ENCODE results near the gene NAALADL2. TPM values are rescaled to one million over a fixed set of nuclear protein-coding genes. Genes with fewer than 3 reads are reported as not detected.
"Not testable (repeated sequence)": the region's sequence is repeated elsewhere in the genome, so short reads cannot be mapped to it uniquely, and the experiment has no call there.

The NAALADL2 gene
- polyA plus RNA-seq, 3 donors from 2014 or later, result 0.10 TPM; not detected in 2

DNA sequence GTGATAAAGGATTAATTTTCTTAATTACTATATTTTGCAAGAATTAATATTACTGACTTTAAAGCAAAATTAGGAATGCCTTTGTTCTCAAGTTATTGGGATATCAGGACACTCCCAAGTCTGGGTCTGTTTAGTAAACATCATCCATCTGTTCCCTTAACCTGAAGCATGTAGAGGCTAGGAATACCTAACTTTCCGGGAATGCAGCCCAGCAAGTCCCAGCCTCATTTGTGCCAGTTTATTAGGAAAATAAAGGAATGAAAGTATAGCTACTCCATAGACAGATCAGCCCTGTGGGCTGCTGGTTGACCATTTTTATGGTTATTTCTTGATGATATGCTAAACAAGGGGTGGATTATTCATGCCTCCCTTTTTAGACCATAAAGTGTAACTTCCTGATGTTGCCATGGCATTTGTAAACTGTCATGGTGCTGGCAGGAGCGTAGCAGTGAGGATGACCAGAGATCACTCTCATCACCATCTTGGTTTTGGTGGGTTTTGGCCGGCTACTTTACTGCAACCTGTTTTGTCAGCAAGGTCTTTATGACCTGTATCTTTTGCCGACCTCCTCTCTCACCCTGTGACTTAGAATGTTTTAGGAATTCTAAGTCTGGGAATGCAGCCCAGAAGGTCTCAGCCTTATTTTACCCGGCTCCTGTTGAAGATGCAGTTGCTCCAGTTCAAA, 540.2 kb downstream of the NAALADL2 start:
- Mint-ChIP-seq H3K9me3 (peaks cover 3 to 31% (median 4%) of the 10 kb centered on the region in 6 donors), H3K27ac (no peak overlapping the region), H3K4me3 (no peak overlapping the region)

DNA sequence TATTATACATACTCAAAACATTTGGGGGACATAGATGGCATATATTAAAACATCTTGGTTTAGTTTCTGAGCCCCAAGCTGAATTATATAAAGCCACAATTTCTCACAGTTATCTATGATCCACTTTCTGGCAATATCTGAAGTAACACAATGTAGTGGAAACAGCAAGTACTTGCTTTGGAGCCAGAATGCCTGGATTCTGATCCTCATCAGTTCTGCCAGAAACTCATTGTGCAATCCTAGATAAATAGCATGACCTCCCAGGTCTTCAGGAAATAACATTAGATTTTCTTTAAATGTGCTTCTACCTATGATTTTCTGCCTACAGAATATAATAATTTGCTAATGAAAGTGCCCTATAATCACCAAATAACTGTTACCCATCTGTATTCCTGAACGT, 544.9 kb downstream of the NAALADL2 start:
- no peak overlapping the region for H3K27ac Mint-ChIP-seq
- H3K27me3 Mint-ChIP-seq (ENCODE audit: low read depth in 3 of 3), result no peaks in the 10 kb centered on the region
- no peaks in the 10 kb centered on the region for H3K36me3 Mint-ChIP-seq
- H3K4me1 Mint-ChIP-seq, result peaks cover 0 to 11% of the 10 kb centered on the region in 2 donors
- H3K4me3 Mint-ChIP-seq, result no peak overlapping the region
- no peak for DNase-seq
- peaks cover 0 to 22% (median 6%) of the 10 kb centered on the region in 6 donors for H3K9me3 Mint-ChIP-seq

More for the DNA sequence above, 540.2 kb downstream of the NAALADL2 start:
- Mint-ChIP-seq H3K36me3 (no peaks in the 10 kb centered on the region), H3K4me1 (peaks cover 0 to 11% of the 10 kb centered on the region in 2 donors), H3K27me3 (ENCODE audit: low read depth in 3 of 3) (no peaks in the 10 kb centered on the region)
- no peak for DNase-seq

DNA sequence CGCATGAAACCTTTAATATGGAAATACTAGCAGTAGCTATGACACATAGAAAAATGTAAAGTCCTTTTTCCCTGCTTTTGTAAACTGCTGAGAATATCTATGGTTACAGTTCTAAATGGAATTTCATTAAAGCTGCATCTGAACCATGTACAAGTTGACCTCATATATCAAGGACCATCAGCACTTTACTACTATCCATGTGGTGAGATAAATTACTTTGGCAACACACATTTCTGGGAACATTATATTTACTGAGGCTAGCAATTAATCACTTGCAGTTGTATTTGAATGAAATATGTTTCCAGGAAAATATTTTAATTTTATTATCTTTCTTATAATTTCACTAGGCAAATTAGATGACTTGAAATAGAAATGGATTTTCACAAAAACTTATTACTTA, 545.5 kb downstream of the NAALADL2 start:
- H3K4me3 Mint-ChIP-seq, result no peak overlapping the region
- H3K27ac Mint-ChIP-seq, result no peak overlapping the region
- peaks cover 0 to 11% of the 10 kb centered on the region in 2 donors for H3K4me1 Mint-ChIP-seq
- no peaks in the 10 kb centered on the region for H3K27me3 Mint-ChIP-seq (ENCODE audit: low read depth in 3 of 3)
- no peaks in the 10 kb centered on the region for H3K36me3 Mint-ChIP-seq
- peaks cover 0 to 22% (median 6%) of the 10 kb centered on the region in 6 donors for H3K9me3 Mint-ChIP-seq
- DNase-seq, result no peak

DNA sequence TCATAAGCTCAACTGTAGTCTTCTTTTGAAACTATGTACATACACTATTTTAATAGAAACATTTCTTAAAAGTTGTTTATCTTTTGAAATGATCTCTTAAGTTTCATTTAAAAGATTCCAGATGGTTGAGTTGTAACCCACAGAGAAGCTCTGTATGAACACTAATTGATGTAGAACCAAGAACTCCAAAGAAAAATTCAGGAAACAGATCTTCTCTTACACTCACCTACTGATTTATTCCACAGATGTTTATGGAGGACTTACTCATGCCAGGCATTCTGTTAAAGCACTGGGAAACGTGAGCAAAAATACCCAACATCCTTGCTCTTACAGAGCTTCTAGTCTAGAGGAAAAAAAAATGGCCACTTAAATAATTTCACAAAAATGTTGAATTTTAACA, 551.1 kb downstream of the NAALADL2 start:
- H3K9me3 Mint-ChIP-seq, result peaks cover 6 to 39% (median 14%) of the 10 kb centered on the region in 6 donors
- H3K27me3 Mint-ChIP-seq (ENCODE audit: low read depth in 3 of 3), result peaks cover 0 to 2% (median 0%) of the 10 kb centered on the region in 3 donors
- no peaks in the 10 kb centered on the region for H3K36me3 Mint-ChIP-seq
- H3K27ac Mint-ChIP-seq, result no peak overlapping the region
- no peak for DNase-seq
- no peak overlapping the region for H3K4me3 Mint-ChIP-seq
- no peaks in the 10 kb centered on the region for H3K4me1 Mint-ChIP-seq

DNA sequence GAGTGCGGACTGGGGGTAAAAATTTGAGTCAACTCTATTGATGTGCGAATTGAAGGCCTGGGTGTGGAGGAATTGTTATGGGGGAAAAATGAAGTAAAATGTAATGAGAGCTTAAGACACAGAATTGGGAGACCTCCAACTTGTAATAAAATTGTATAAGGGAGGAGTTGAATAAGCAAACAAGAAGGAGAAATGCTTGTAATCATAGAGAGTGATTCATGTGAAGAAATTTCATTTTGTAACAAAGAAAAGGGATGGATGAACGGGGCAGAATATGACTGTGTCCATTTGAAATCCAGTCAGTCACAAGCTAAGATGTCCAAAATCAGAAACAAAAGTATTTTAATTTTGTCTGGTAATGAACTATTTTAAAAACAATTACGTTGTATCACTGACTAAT, 552.3 kb downstream of the NAALADL2 start:
- Mint-ChIP-seq H3K36me3 (no peaks in the 10 kb centered on the region), H3K9me3 (peaks cover 6 to 35% (median 14%) of the 10 kb centered on the region in 6 donors), H3K27ac (no peak overlapping the region), H3K4me1 (no peaks in the 10 kb centered on the region), H3K27me3 (ENCODE audit: low read depth in 3 of 3) (peaks cover 0 to 2% (median 0%) of the 10 kb centered on the region in 3 donors), H3K4me3 (no peak overlapping the region)
- no peak for DNase-seq

DNA sequence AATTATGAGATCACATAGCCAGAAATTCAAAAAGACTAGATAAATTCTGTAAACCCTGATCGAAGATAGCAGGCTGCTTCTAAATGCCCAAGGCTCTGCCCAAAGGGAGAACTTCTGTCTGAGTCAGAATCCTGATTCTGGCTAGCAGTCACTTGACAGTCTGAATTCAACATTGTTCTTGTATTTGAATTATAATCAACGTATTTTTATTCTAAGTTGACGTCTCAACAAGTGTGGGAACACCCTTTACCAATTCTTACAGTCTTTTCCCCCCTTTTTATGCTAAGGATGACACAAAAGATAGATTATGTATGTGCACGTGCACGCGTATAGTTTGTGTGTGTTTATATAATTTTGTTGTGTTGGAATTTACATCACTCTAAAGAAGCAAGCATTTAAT, 552.8 kb downstream of the NAALADL2 start:
- Mint-ChIP-seq H3K9me3 (peaks cover 6 to 35% (median 14%) of the 10 kb centered on the region in 6 donors), H3K27me3 (ENCODE audit: low read depth in 3 of 3) (peaks cover 0 to 2% (median 0%) of the 10 kb centered on the region in 3 donors), H3K36me3 (no peaks in the 10 kb centered on the region), H3K4me1 (no peaks in the 10 kb centered on the region), H3K27ac (no peak overlapping the region), H3K4me3 (no peak overlapping the region)
- DNase-seq, result no peak

DNA sequence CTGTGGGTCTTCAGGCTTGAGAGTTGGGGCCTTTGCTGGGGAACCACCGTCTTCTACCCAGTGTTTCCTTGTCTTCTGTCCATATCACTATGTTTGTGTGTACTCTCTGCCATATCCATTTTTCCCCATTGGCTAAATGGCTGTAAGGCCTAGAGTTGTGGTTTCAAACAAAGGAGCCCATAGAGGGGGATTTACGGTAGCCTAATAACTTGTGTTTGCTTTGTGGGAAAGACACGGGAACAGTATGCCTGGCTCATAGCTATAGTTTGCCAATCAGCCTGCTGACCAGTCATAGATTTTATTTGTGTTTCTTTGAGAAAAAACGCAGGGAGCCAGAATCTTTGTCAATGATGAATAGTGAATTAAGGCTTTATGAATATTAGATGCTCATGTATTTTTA, 554.8 kb downstream of the NAALADL2 start:
- Mint-ChIP-seq H3K27ac (no peak overlapping the region), H3K4me3 (no peak overlapping the region), H3K9me3 (peaks cover 6 to 32% (median 14%) of the 10 kb centered on the region in 6 donors), H3K36me3 (no peaks in the 10 kb centered on the region), H3K27me3 (ENCODE audit: low read depth in 3 of 3) (peaks cover 0 to 2% (median 0%) of the 10 kb centered on the region in 3 donors), H3K4me1 (no peaks in the 10 kb centered on the region)
- no peak for DNase-seq

DNA sequence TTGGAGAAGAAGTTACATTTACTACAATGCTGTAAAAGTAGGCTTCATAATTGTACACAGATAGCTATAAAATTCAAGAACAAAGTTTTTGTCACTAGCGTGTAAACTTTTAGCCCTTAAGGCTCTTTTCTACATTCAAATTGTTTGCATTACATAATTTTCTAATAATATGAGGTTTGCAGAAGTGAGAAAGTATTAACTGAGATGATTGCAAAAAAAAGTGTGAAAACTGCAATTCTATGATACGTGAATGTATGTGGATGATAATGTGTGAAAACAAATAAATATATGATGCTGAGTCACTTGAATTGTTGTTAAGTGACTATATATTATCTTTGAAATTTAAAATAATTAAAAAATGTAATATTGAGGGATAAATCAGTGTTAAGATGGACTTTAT, 557.5 kb downstream of the NAALADL2 start:
- no peaks in the 10 kb centered on the region for H3K4me1 Mint-ChIP-seq
- H3K4me3 Mint-ChIP-seq, result no peak overlapping the region
- H3K27ac Mint-ChIP-seq, result no peak overlapping the region
- H3K27me3 Mint-ChIP-seq (ENCODE audit: low read depth in 3 of 3), result no peaks in the 10 kb centered on the region
- peaks cover 0 to 15% (median 5%) of the 10 kb centered on the region in 6 donors for H3K9me3 Mint-ChIP-seq
- H3K36me3 Mint-ChIP-seq, result no peaks in the 10 kb centered on the region
- no peak for DNase-seq

DNA sequence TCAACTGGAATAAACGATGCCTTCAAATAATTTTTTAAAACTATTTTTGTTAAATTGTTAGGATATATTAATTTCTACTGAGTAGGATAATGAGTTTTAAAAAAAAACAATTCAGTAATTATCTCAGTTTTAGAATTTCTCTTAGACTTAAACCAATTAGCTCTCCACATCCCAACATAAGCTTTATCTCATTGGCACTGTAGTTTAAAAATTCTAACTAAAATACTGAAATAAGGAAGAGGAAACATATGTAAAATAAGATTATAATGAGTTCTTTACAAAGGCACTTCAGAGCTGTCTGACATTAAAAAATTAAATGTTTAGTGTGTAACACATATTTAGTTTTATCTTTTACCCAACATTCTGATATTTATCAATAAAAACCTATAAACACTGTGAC, 558.3 kb downstream of the NAALADL2 start:
- no peak overlapping the region for H3K4me3 Mint-ChIP-seq
- H3K27me3 Mint-ChIP-seq (ENCODE audit: low read depth in 3 of 3), result no peaks in the 10 kb centered on the region
- no peak overlapping the region for H3K27ac Mint-ChIP-seq
- no peak for DNase-seq
- H3K36me3 Mint-ChIP-seq, result no peaks in the 10 kb centered on the region
- H3K4me1 Mint-ChIP-seq, result no peaks in the 10 kb centered on the region
- H3K9me3 Mint-ChIP-seq, result peaks cover 0 to 13% (median 4%) of the 10 kb centered on the region in 6 donors

DNA sequence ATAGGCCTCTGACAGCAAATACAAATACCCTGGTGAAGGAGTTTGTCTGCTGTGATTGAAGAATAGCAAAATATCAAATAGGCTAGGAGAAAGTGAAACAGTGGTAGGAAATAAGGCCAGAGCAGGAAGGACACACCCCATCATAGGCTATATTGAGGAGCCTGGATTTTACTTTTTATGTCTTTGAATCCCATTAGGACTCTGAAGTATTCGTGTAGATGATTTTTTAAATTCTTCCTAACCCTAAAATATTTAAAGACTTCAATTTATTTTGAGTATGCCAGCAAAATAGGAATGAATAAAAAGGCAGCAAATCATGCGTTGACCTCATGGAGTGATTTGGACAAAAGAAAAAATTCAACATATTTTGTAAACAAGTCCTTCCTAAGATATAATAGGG, 562.8 kb downstream of the NAALADL2 start:
- Mint-ChIP-seq H3K36me3 (no peaks in the 10 kb centered on the region), H3K27ac (no peak overlapping the region), H3K27me3 (ENCODE audit: low read depth in 3 of 3) (peaks cover 0 to 2% (median 0%) of the 10 kb centered on the region in 3 donors), H3K4me3 (no peak overlapping the region), H3K4me1 (no peaks in the 10 kb centered on the region), H3K9me3 (peaks cover 0 to 15% (median 6%) of the 10 kb centered on the region in 6 donors)
- DNase-seq, result no peak

DNA sequence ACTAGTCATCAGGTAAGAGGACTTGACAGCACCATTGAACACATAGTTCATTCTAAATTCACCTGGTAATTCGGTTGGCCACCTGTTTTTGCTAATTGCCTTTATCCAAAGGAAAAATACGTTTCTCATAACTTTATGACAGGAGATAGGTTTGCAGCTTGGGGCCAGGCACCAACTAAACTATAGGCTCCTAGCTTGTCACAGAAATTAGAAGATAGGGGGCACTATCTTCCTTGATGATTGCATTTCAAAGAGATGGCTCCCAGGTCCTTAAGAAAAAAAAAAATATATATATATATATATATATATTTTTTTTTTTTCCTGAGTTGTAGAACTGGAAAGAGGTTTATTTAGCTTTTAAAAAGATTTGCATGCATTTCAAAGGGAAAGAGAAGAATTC, 563.6 kb downstream of the NAALADL2 start:
- no peaks in the 10 kb centered on the region for H3K4me1 Mint-ChIP-seq
- no peaks in the 10 kb centered on the region for H3K36me3 Mint-ChIP-seq
- peaks cover 0 to 2% (median 0%) of the 10 kb centered on the region in 3 donors for H3K27me3 Mint-ChIP-seq (ENCODE audit: low read depth in 3 of 3)
- no peak for DNase-seq
- no peak overlapping the region for H3K4me3 Mint-ChIP-seq
- no peak overlapping the region for H3K27ac Mint-ChIP-seq
- H3K9me3 Mint-ChIP-seq, result peaks cover 0 to 15% (median 7%) of the 10 kb centered on the region in 6 donors

DNA sequence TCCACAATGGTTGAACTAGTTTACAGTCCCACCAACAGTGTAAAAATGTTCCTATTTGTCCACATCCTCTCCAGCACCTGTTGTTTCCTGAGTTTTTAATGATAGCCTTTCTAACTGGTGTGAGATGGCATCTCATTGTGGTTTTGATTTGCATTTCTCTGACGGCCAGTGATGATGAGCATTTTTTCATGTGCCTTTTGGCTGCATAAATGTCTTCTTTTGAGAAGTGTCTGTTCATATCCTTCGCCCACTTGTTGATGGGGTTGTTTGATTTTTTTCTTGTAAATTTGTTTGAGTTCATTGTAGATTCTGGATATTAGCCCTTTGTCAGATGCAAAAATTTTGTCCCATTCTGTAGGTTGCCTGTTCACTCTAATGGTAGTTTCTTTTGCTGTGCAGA, 564.7 kb downstream of the NAALADL2 start:
- H3K36me3 Mint-ChIP-seq; H3K4me3 Mint-ChIP-seq; H3K27me3 Mint-ChIP-seq (ENCODE audit: low read depth in 3 of 3); H3K4me1 Mint-ChIP-seq; DNase-seq; H3K27ac Mint-ChIP-seq: not testable (repeated sequence)
- peaks cover 3 to 19% (median 7%) of the 10 kb centered on the region in 6 donors for H3K9me3 Mint-ChIP-seq

DNA sequence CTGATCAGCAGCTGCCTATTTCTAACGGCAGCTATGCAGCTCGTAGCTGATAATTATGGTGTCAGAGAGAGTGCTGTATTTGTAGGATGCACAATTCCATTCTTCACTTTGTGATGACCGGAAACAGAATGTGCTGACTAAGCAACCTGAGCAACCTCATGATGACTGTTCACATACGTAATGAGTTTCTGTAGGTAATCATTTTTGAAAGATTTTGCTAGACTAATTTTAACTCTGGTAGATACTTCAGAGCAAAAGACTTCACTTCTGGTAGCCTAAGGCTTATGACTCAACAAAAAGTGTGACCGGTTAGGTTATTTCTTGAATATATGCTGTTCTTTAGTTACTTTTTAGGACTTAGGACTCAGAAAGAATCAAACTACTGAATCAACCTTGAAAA, 567.7 kb downstream of the NAALADL2 start:
- peaks cover 0 to 2% (median 1%) of the 10 kb centered on the region in 3 donors for H3K27me3 Mint-ChIP-seq (ENCODE audit: low read depth in 3 of 3)
- no peak for DNase-seq
- no peak overlapping the region for H3K27ac Mint-ChIP-seq
- no peak overlapping the region for H3K4me3 Mint-ChIP-seq
- peaks cover 1 to 13% (median 8%) of the 10 kb centered on the region in 6 donors for H3K9me3 Mint-ChIP-seq
- no peaks in the 10 kb centered on the region for H3K36me3 Mint-ChIP-seq
- no peaks in the 10 kb centered on the region for H3K4me1 Mint-ChIP-seq

DNA sequence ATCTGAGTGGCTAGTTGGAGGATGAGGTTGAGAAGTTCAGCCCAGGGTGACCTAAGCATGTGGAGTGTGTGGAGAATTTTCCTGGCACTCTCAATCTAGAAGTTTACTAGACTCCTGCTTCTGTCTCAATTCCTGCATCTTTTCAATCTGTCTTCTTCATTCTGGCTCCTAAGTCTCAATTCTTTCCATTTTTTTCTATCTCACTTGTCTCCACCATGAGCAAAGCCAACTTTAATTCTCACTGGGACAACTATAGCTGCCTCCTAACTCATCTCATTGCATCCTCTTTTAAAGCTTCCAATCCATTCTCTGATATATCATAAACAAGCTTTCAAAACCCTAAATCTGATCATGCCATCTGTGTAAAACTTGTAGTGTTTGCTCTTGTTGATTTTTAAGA, 569.3 kb downstream of the NAALADL2 start:
- peaks cover 9 to 19% (median 11%) of the 10 kb centered on the region in 6 donors for H3K9me3 Mint-ChIP-seq
- no peak for DNase-seq
- H3K4me1 Mint-ChIP-seq, result no peaks in the 10 kb centered on the region
- H3K27me3 Mint-ChIP-seq (ENCODE audit: low read depth in 3 of 3), result peaks cover 0 to 2% (median 1%) of the 10 kb centered on the region in 3 donors
- H3K36me3 Mint-ChIP-seq, result no peaks in the 10 kb centered on the region
- H3K27ac Mint-ChIP-seq, result no peak overlapping the region
- H3K4me3 Mint-ChIP-seq, result no peak overlapping the region

All from immature natural killer cell (primary cell).